Stimulated activated CD8-positive, alpha-beta memory T cell treated with anti-CD3 and anti-CD28 coated beads, Interleukin-15, amount 100 ng/mL, for 1 hour (primary cell): ENCODE measurements around the gene HMCES.
"Not testable (repeated sequence)": the region's sequence is repeated elsewhere in the genome, so short reads cannot be mapped to it uniquely, and the experiment has no call there.

Experiments
- DNase-seq: peaks from one replicate; pipeline ENCODE4 v3.0.0-alpha.2; 2020; ENCODE audit warnings: low read depth

HMCES gene

DNA sequence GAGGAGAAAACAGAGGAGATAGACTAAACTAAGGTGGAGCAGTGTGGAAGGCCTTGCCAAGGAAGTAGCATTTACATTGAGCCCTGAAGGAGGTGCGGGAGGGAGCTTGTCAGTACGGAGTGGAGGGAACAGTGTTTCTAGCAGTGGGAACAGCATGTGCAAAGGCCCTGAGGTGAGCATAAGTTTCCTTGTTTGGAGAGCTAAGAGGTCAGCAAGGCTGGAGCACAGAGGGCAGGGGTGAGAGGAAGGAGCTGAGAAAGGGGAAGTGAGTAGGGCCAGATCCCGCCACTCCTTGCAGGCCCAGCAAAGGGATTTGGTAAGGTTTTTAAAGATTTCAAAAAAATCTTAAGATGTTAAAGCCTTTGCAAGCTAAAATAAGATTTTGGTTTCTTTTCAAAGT lies 70.1 kb downstream of the HMCES start:
- no peak for DNase-seq

DNA sequence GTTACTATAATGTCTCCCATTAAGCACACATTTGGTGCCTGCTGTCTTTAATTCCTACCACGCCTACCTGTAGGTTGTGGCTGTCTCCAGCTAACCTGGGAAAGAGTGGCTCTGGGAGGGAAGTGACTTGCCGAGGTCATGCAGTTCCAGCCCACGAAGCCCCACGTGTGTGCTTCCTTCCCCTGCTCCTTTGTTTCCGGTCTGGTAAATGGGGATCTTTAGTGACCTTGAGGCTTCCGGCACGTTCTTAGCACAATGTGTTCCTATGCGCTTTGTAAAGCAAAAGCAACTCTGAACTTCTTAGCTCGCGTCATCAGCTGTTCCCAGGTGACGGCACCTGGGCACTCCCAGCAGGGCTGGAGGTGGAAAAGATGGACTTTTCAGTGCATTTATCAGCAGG lies 70.5 kb downstream of the HMCES start:
- not testable (repeated sequence) for DNase-seq

DNA sequence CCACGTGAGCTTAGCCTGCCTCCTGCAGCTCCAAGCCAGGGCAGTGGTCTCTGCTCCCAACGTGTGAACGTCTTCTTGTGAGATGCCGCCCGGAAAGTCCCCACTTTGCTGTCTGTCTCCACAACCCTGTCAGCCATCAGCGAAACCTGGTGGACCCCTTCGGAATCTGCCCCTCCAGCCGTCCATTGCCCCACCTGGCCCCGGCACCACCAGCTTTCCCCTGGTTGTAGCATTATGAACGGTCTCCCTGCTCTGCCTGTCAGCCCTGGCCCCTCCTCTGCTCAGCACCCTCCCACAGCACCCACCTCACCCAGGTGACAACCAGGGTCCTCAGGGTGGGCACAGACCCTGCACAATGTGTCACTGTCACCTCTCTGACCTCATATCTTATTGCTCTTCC lies 71.1 kb downstream of the HMCES start:
- DNase-seq: no peak

DNA sequence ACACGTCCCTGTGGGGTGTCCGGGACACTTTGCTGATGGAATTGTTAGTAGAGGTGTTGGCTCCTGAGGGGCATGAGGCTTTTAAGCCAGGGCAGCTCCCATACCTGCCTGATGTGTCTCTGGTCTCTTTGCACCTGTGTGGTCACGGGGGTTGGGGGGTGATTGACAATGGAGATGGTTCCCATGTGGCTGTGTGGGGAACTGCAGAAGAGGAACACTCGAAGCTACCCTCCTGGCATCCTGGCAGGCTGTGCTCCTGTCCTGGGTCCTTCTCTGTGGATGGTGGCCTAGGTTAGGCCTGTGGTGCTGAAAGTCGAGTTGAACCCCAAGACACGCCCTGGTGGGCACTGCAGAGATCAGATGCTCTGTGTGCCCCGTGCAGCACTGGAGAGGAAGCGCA lies 73.4 kb downstream of the HMCES start:
- no peak for DNase-seq

DNA sequence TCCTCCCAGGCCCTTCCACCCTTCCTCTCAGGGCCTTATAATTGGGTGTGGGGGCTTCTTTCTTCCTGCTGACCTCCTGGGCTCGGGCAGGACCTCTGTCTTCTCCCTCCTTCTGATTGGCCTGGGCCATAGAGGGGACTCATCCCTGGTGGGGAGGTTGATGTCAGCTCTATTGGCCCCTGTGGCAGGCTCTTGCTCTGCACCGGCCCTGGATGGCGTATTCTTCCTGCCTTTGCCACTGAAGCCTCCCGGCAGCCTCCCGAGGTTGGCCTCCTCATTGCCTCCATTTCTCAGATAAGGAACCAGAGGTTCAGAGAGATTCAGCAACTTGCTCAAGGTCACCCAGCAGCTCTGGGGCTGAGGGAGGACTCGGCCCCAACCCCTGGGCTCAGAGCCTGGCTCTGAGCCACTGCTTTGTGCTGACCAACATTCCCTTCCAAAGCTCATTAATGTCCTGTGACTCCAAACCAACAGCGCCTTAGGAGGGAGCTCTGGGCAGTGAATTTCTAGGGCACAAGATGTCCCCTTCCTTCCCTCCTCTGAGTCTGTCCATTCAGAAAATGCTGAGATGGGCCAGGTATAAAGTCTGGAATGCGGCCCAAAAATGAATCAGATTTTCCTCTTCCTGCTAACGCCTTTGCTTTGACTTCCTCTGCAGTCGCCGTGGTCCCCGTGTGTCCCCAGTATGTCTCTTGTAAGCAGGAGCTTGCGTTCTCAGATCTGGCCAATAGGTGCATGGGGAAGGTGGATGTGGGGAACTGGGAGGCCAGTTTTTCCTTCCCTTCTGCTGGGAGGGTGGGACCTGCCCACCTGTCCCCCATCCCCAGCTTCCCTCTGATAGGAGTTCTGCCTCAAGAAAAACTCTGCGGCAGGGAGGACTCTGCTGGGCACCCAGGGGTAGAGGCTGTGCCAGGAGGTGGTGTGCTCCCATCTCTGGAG lies 74.2 kb downstream of the HMCES start:
- DNase-seq: no peak

DNA sequence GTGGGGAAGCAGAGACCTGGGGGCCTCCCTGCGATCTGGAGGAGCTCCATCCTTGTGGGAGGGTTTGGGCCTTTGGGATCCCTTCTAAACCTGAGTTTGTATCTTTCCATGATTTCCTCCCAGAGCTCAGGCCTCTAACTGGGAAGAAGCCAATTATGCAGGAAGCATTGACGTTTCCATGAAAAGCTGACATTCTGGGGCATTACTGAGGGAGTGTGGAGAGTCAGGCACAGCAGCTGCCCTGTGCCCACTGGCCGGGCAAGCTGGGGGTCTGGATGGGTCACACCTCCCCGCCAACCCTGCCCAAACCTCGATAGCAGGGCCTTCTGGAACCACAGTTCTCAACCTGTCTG lies 74.9 kb downstream of the HMCES start:
- no peak for DNase-seq
